ENCODE measurements around the gene PHYHD1.

GRCh38 chr9:128928624-128929023 is 7.8 kb downstream of the PHYHD1 start:
- no peak for TF ChIP-seq CTCF (IDR thresholded peaks at IDR 0.05)
- no peak for TF ChIP-seq POLR2A (IDR thresholded peaks at IDR 0.05)
- TF ChIP-seq EP300 (IDR thresholded peaks at IDR 0.05) = no peak

Measured in tibial nerve (tissue), 4 donors.